Subcutaneous adipose tissue (tissue), 4 donors: ENCODE results near the gene FN1. TPM values are rescaled to one million over a fixed set of nuclear protein-coding genes. Genes with fewer than 3 reads are reported as not detected.

Source experiments
- total RNA-seq, 4 donors: library from RNA; depleted of rRNA; stranded (reverse); fragments of >200 nt; gene quantifications; one replicate each; pipeline ENCODE4 v1.1.0, GENCODE V29; 2016
- TF ChIP-seq, protein P1 (sequence below): fragments of 450-650 bp; IDR thresholded peaks from one replicate; pipeline ENCODE4 v1.5.1; 2016; ENCODE audit warnings: low read depth, mild to moderate bottlenecking, control low read depth, antibody characterized with exemption, moderate library complexity

The FN1 gene
- total RNA-seq, 4 donors from 2014 or later = 80.4 to 1,315 (median 407) TPM

DNA sequence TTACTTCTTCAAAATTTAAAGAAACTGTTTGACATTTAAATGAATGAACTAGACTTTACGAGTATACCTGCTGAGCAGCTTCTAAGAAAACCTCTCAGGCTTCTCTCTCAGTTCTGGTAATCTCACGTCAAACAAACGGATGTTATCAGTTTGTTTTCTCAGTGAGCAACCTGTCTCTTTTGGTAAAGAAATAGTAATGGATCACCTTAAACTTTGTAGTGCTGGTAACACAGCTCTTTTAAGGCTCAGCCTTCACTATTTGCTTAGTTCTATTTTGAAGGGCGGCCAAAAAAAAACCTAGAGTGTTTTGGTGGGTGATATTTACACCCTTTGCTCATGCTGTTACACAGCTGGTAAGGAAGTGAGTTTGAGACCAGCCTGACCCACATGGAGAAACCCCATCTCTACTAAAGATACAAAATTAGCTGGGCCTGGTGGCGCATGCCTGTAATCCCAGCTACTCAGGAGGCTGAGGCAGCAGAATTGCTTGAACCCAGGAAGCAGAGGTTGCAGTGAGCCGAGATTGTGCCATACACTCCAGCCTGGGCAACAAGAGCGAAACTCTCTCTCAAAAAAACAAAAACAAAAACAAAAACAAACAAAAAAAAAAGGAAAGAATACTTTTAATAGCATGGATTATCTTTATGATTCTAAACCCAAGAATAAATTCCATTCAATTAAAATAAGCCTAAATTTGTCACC is 15.9 kb downstream of the FN1 start:
- TF ChIP-seq, protein P1, sequence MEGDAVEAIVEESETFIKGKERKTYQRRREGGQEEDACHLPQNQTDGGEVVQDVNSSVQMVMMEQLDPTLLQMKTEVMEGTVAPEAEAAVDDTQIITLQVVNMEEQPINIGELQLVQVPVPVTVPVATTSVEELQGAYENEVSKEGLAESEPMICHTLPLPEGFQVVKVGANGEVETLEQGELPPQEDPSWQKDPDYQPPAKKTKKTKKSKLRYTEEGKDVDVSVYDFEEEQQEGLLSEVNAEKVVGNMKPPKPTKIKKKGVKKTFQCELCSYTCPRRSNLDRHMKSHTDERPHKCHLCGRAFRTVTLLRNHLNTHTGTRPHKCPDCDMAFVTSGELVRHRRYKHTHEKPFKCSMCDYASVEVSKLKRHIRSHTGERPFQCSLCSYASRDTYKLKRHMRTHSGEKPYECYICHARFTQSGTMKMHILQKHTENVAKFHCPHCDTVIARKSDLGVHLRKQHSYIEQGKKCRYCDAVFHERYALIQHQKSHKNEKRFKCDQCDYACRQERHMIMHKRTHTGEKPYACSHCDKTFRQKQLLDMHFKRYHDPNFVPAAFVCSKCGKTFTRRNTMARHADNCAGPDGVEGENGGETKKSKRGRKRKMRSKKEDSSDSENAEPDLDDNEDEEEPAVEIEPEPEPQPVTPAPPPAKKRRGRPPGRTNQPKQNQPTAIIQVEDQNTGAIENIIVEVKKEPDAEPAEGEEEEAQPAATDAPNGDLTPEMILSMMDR = no peak

DNA sequence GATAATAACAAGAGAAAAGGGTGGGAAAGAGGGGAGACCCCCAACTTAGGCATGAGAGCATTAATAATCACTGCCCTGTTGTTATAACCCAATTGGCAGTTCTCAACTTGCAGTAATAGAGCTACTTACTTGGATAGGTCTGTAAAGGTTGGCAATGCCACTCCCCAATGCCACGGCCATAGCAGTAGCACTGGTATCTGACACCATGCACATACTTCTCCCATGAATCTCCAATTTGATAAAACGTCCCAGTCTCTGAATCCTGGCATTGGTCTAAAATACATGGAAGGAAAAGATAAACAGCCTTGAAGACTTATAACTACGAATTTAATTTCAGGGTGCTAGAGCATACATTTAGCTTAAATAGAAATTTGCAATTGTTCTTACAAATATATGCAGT is 16.8 kb downstream of the FN1 start:
- TF ChIP-seq, protein P1 = no peak

DNA sequence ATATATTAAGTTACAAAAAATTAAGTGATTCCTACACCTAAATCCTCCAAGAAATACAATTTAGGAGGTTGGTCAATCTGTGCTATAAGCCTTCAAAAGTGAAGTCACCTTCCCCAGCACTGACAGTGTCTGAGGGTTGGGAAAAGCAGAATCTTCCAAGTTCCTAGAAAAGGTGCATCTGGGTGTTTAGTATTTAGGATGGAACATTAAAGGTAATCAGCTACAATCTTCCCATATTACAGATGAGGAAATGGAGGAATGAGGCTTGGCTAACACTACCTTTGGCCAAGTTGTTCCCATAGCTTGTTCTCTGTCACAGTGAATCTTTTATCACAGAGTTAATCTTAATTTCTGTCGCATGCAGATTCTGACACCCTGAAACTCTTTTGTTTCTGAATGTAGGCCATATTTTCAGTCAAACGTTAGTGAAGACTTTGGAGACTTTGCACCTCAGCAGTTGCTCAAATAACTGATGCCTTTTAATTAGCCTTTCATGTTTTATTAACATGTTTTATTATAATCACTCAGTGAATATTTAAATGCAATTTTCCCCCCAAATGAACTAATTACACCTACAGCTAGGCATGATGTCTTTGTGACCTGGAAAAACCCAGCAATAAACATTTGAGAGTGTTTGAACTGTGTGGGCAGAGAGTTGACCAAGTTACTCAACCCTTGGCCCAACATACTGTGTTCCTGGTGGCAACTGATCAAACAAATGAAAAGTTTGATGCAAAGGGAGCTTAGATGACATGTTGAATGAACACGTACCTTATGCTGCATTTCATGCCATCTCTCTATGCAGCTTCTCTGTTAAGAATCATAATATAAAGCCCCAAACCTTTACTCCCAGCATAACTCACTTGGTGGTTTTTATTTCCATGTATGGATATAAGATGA is 17.6 kb downstream of the FN1 start:
- TF ChIP-seq, protein P1 = no peak

DNA sequence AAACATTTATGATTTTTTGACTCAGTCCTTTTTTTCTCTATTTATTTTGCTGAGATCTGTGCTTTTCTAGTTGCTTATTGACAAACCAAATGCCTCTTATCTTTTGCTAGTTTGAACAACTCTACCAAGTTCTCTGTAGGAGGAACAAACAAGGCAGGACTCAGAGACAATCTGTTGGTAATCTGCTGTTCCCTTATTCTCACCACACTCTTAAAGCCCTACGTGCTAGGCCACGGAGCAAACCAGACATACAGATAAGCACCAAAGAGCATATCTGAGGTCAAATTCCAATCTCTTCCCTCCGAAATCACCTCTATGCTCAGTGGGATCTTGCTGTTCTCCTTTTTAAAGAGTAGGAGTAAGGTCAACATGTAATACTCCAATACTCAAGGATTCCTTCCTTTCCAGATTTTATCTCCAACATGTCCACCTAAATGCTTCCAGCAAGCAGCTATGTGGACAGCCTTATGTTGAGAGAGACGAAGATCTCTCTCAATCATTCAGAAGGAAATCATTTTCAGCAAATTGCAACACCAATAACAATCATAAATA is 18.4 kb downstream of the FN1 start:
- TF ChIP-seq, protein P1 = no peak

DNA sequence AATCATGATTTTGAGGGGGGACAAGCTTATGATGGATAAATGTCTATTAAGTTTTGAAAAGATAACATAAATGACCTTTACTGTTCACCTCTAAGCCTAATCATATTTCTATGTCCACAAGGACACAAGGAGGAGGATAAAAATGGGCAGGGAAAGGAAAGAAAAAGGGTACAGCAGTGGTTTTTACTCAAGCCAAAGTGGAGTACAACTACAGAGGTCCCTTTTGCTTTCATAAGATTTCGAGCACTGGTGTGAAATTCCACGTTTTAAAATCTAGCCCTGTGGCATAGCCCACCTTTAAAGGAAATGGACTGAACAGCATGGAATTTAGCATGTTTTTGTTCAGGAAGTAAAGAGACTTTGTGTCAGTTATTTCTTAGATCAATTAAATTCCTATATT is 19.2 kb downstream of the FN1 start:
- TF ChIP-seq, protein P1 = no peak

DNA sequence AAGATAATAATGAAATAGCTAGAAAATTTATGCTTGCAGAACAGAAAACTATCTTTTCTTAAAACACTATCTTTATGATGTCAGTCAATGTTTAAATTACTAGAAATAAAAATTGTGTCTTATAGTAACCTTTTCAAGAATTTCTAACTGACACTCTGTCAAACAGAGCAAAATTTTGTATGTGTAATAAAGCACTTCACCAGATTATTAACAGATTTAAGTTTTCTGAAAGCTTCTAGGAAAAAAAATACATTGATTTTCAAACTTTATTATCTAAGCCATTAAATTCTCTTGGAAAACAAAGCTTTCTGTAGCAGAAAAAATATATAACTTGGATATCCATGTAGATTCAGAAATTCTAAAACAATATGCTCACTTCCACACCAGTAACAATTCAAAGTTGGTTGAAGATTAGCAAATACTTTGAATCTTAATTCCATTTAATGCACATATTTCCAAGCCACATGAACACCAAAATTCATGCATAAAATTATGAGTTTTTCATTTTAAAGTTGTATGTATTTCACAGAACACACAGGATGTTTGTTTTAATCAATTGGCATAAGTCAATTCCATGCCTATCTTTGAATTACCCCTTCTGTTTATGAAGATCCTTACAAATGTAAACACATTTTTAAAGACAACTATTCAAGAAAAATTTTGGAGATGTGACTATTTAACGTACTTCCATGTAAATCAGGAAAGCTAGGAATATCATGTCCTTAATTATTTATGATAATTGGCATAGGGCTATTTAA is 19.9 kb downstream of the FN1 start:
- TF ChIP-seq, protein P1 = no peak
